ENCODE data around the gene EGLN1. TPM values are rescaled to one million over a fixed set of nuclear protein-coding genes. Genes with fewer than 3 reads are reported as not detected.
"Not testable (repeated sequence)": the region's sequence is repeated elsewhere in the genome, so short reads cannot be mapped to it uniquely, and the experiment has no call there.

The EGLN1 gene
- total RNA-seq, 2 donors from 2014 or later: 3.8 to 36.1 TPM

- H3K9me3 Mint-ChIP-seq; DNase-seq (ENCODE audit: low spot score in 2 of 2); ATAC-seq; H3K27ac Mint-ChIP-seq; H3K36me3 Mint-ChIP-seq: not testable (repeated sequence)
These were observed 8.7 kb upstream of the EGLN1 start for GRCh38 chr1:231430678-231431352.

- no peak overlapping the region for H3K27ac Mint-ChIP-seq
- no peak for DNase-seq (ENCODE audit: low spot score in 2 of 2)
- H3K36me3 Mint-ChIP-seq: peaks cover 0 to 5% of the 10 kb centered on the region in 2 donors
- H3K9me3 Mint-ChIP-seq: no peaks in the 10 kb centered on the region
- no peak for ATAC-seq
These were observed 6.3 kb upstream of the EGLN1 start for GRCh38 chr1:231428377-231428776.

GRCh38 chr1:231424950-231425805, 3.1 kb upstream of the EGLN1 start:
- H3K9me3 Mint-ChIP-seq: no peaks in the 10 kb centered on the region
- H3K36me3 Mint-ChIP-seq: peaks cover 10 to 13% of the 10 kb centered on the region in 2 donors
- ATAC-seq (no peak), DNase-seq (ENCODE audit: low spot score in 2 of 2) (no peak)
- H3K27ac Mint-ChIP-seq: no peak overlapping the region

- peaks cover 16 to 22% of the 10 kb centered on the region in 2 donors for H3K36me3 Mint-ChIP-seq
- H3K9me3 Mint-ChIP-seq: no peaks in the 10 kb centered on the region
- H3K27ac Mint-ChIP-seq: no peak overlapping the region
- DNase-seq (ENCODE audit: low spot score in 2 of 2) (no peak), ATAC-seq (no peak)
These were observed 1.6 kb upstream of the EGLN1 start for GRCh38 chr1:231423648-231424047.

DNA sequence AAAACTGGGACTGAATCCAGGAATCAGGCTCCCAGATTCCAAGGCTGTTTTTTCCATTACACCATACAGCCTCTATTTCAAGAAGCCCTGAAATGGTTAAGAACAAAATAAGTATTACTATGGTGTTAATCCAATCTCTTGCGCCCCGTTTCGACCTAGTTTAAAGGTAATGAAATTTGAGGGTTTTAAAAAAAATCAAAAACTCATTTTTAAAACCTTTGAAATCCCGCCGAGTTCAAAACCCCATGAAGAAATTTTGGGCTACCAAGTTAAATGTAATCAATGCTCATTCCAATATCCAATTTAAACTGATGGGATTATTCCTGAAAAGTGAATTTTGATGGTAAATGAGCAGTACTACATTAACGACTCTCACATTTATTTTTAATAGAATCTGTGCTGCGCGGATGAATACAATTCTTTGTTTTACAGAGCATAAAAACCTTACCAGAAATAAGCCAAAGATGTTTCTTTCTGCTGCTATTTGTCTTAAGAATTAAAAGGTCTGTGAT, 767 bp upstream of the EGLN1 start:
- DNase-seq (ENCODE audit: low spot score in 2 of 2) (no peak), ATAC-seq (no peak)
- Mint-ChIP-seq H3K36me3 (peaks cover 16 to 30% of the 10 kb centered on the region in 2 donors), H3K27ac (peak overlapping the region; percentile 17 to 85), H3K9me3 (no peaks in the 10 kb centered on the region)

- DNase-seq (ENCODE audit: low spot score in 2 of 2): peak; percentile 58 to 70
- H3K27ac Mint-ChIP-seq: no peak overlapping the region
- peaks cover 16 to 30% of the 10 kb centered on the region in 2 donors for H3K36me3 Mint-ChIP-seq
- peak; percentile 36 to 39 for ATAC-seq
- no peaks in the 10 kb centered on the region for H3K9me3 Mint-ChIP-seq
These were observed 529 bp downstream of the EGLN1 start for GRCh38 chr1:231421546-231421970.

GRCh38 chr1:231420959-231421545, 1.0 kb downstream of the EGLN1 start:
- Mint-ChIP-seq H3K27ac (peak overlapping the region; percentile 34 to 71), H3K36me3 (peaks cover 16 to 30% of the 10 kb centered on the region in 2 donors), H3K9me3 (no peaks in the 10 kb centered on the region)
- peak in 1 of 2 donors; percentile 16 for ATAC-seq
- DNase-seq (ENCODE audit: low spot score in 2 of 2): peak; percentile 22 to 66

DNA sequence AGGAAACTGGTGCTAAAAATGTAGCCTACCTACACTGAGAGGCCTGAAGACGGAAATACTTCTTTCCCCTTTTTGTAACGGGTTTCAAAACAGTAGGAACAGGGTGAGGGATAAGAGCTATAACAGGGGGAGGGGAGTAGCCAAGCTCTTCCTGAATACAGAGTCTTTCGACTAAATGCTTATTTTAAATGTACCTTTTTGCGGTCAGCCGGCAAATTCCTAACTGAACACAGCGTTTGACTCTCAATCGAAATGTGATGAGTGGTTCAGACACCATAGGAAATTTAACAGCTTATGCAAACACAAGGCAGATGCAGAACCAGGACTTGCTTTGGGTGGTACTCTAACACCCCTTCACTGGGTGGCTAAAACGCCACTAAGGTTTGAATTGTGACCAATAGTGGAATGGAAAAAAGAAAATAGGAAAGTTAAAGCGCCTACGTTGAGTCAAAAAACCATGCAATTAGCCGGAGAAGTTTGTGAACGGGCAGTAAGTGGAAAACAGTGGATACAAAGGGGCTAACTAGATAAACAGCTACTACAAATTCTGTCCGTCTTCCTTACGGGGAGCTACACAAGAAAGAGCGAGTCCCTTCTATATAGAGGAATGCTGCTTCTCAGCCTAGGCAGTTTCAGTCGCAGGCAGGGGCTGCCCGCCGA, 1.7 kb downstream of the EGLN1 start:
- DNase-seq (ENCODE audit: low spot score in 2 of 2) (no peak), ATAC-seq (no peak)
- Mint-ChIP-seq H3K27ac (peak overlapping the region; percentile 34 to 71), H3K36me3 (peaks cover 16 to 30% of the 10 kb centered on the region in 2 donors), H3K9me3 (no peaks in the 10 kb centered on the region)

DNA sequence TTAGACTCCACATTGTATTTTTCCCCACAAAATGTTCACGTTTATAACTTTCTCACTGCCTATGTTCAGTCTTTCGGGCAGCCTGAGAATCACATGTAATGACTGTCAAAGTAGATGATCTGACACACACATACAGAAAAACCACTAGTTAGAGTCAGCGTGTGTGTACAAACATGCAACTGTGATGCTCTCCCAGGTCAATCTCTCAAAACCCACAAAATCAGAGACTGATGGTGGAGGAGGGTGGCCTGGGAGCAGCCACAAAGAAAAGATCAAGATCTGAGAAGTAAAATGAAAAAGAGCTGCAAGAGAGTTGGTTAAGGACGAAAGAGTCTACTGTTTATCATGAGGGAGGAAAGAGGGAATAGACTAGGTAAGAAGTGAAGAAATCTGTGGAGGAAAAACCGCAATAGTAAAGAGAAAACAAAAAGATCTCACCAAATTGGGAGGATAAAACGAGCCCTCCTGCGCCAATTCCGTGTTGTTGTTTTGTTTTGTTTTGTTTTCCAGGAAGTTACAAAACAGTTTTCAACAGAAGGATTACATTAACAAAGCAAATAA, 2.3 kb downstream of the EGLN1 start:
- Mint-ChIP-seq H3K36me3 (peaks cover 16 to 30% of the 10 kb centered on the region in 2 donors), H3K9me3 (no peaks in the 10 kb centered on the region), H3K27ac (peak overlapping the region; percentile 34 to 71)
- ATAC-seq (no peak), DNase-seq (ENCODE audit: low spot score in 2 of 2) (no peak)

- Mint-ChIP-seq H3K9me3 (no peaks in the 10 kb centered on the region), H3K36me3 (peaks cover 16 to 34% of the 10 kb centered on the region in 2 donors), H3K27ac (no peak overlapping the region)
- no peak for DNase-seq (ENCODE audit: low spot score in 2 of 2)
- no peak for ATAC-seq
These were observed 2.9 kb downstream of the EGLN1 start for GRCh38 chr1:231419147-231419546.

- ATAC-seq: no peak
- no peak for DNase-seq (ENCODE audit: low spot score in 2 of 2)
- Mint-ChIP-seq H3K27ac (no peak overlapping the region), H3K36me3 (peaks cover 16 to 37% of the 10 kb centered on the region in 2 donors), H3K9me3 (no peaks in the 10 kb centered on the region)
These were observed 3.4 kb downstream of the EGLN1 start for GRCh38 chr1:231418741-231419107.

DNA sequence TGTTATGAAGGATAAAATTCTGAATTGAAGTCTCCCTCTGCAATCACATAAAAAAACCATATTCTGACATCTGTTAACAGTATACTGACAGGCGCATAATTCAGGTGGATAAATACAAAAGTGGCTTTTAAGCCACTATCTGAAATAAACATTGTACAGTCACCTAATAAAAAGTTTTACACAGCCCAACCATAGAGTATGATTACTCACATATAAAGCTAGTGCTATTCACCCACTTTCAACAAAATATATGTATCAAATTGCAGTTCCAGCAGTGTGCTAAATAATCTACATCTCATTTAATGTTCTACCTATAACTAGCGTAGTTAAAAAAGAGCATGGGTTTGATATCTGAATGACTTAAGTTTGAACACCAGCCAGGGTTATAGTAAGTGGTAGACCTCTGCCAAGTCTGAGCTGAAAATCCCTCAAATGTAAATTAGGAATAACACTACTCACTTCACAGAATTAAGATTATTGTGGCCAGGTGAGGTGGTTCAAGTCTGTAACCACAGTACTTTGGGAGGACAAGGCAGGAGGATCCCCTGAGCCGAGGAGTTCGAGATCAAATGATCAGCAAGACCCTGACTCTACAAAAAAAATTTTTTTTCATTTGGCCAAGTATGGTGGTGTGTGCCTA, 3.9 kb downstream of the EGLN1 start:
- H3K9me3 Mint-ChIP-seq: no peaks in the 10 kb centered on the region
- peaks cover 20 to 41% of the 10 kb centered on the region in 2 donors for H3K36me3 Mint-ChIP-seq
- DNase-seq (ENCODE audit: low spot score in 2 of 2) (no peak), ATAC-seq (no peak)
- H3K27ac Mint-ChIP-seq: no peak overlapping the region

DNA sequence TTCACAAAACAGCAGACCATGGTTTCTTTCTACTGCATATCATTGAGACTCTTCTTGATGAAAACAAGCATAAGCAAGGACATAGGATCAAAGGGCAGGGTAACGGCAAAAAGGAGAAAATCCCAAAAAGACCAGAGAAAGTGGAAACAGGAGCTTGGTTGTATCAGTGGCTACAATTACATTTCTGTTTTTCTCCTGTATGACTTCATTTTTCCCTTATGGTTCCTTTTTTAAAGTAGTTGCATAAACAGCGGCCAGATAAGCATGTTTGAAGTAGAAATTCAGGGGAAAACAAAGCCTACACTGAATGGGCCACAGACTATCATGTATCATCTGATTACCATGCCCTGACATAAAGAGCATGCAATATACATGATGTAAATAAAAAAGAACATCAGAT, 4.6 kb downstream of the EGLN1 start:
- H3K27ac Mint-ChIP-seq: no peak overlapping the region
- ATAC-seq: no peak
- no peak for DNase-seq (ENCODE audit: low spot score in 2 of 2)
- peaks cover 26 to 48% of the 10 kb centered on the region in 2 donors for H3K36me3 Mint-ChIP-seq
- H3K9me3 Mint-ChIP-seq: no peaks in the 10 kb centered on the region

GRCh38 chr1:231416901-231417300, 5.2 kb downstream of the EGLN1 start:
- Mint-ChIP-seq H3K36me3 (peaks cover 26 to 53% of the 10 kb centered on the region in 2 donors), H3K27ac (no peak overlapping the region), H3K9me3 (no peaks in the 10 kb centered on the region)
- ATAC-seq (no peak), DNase-seq (ENCODE audit: low spot score in 2 of 2) (no peak)

DNA sequence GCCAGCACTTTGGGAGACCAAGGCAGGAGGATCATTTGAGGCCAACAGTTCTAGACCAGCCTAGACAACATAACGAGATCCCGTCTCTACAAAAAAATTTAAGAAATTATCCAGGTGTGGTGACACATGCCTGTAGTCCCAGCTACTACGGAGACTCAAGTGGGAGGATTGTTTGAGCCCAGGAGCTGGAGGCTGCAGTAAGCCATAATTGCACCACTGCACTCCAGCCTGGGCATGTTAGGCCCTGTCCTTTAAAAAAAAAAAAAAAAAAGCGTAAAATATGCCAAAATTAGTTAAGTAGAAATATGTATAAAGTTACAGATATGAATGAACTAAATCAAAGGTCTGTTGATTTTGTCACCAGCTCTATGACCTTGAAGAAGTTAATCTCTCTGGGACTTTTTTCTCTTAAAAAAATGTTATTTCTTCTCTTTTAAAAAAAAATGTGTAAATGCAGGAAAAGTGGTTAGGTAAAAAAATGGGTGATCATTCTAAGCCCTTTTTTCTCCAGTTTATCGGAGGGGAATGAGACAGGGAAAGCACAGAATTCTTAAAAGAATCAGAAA, 7.0 kb downstream of the EGLN1 start:
- no peaks in the 10 kb centered on the region for H3K9me3 Mint-ChIP-seq
- H3K27ac Mint-ChIP-seq: no peak overlapping the region
- no peak for ATAC-seq
- DNase-seq (ENCODE audit: low spot score in 2 of 2): no peak
- H3K36me3 Mint-ChIP-seq: peaks cover 16 to 42% of the 10 kb centered on the region in 2 donors
